ENCODE results near the gene MYO9A. TPM values are rescaled to one million over a fixed set of nuclear protein-coding genes. Genes with fewer than 3 reads are reported as not detected.

MYO9A gene
- total RNA-seq, 1 donor = 59.0 TPM

- TF ChIP-seq CTCF (IDR thresholded peaks at IDR 0.05; ENCODE audit: extremely low read depth, low read depth, low read length) = no peak
- no peak overlapping the region for H3K4me2 ChIP-seq (ENCODE audit: insufficient read depth, low read length)
- H3K4me1 ChIP-seq (ENCODE audit: insufficient read depth, low read length) = no peaks in the 10 kb centered on the region
- H3K79me2 ChIP-seq (ENCODE audit: insufficient read depth, low read length) = no peaks in the 10 kb centered on the region
- no peak for DNase-seq (ENCODE audit: insufficient read length, low spot score, missing footprints)
- H3K4me3 ChIP-seq (ENCODE audit: insufficient read depth, low read length) = no peak overlapping the region
- no peak overlapping the region for H2AFZ ChIP-seq (ENCODE audit: low read length)
- no peaks in the 10 kb centered on the region for H4K20me1 ChIP-seq (ENCODE audit: insufficient read depth, low read length)
- H3K27ac ChIP-seq (ENCODE audit: low read depth, low read length) = no peak overlapping the region
- H3K36me3 ChIP-seq (ENCODE audit: insufficient read depth, low read length) = peaks cover 36% of the 10 kb centered on the region
- no peaks in the 10 kb centered on the region for H3K27me3 ChIP-seq (ENCODE audit: insufficient read depth, low read length)
- no peaks in the 10 kb centered on the region for H3K9me3 ChIP-seq (ENCODE audit: low read depth, low read length)
These were observed 273.0 kb downstream of the MYO9A start for GRCh38 chr15:71844916-71845315.

GRCh38 chr15:71841563-71841962, 276.4 kb downstream of the MYO9A start:
- H3K36me3 ChIP-seq (ENCODE audit: insufficient read depth, low read length) = peaks cover 13% of the 10 kb centered on the region
- no peak overlapping the region for H3K27ac ChIP-seq (ENCODE audit: low read depth, low read length)
- no peaks in the 10 kb centered on the region for H4K20me1 ChIP-seq (ENCODE audit: insufficient read depth, low read length)
- no peaks in the 10 kb centered on the region for H3K9me3 ChIP-seq (ENCODE audit: low read depth, low read length)
- H2AFZ ChIP-seq (ENCODE audit: low read length) = no peak overlapping the region
- no peak overlapping the region for H3K4me2 ChIP-seq (ENCODE audit: insufficient read depth, low read length)
- H3K4me3 ChIP-seq (ENCODE audit: insufficient read depth, low read length) = no peak overlapping the region
- no peaks in the 10 kb centered on the region for H3K27me3 ChIP-seq (ENCODE audit: insufficient read depth, low read length)
- H3K79me2 ChIP-seq (ENCODE audit: insufficient read depth, low read length) = no peaks in the 10 kb centered on the region
- no peak for DNase-seq (ENCODE audit: insufficient read length, low spot score, missing footprints)
- H3K4me1 ChIP-seq (ENCODE audit: insufficient read depth, low read length) = no peaks in the 10 kb centered on the region
- TF ChIP-seq CTCF (IDR thresholded peaks at IDR 0.05; ENCODE audit: extremely low read depth, low read depth, low read length) = no peak

GRCh38 chr15:71830981-71831380, 287.0 kb downstream of the MYO9A start:
- Histone ChIP-seq H3K27me3 (ENCODE audit: insufficient read depth, low read length) (no peaks in the 10 kb centered on the region), H3K4me1 (ENCODE audit: insufficient read depth, low read length) (no peaks in the 10 kb centered on the region), H3K36me3 (ENCODE audit: insufficient read depth, low read length) (peaks cover 35% of the 10 kb centered on the region), H3K4me3 (ENCODE audit: insufficient read depth, low read length) (no peak overlapping the region), H4K20me1 (ENCODE audit: insufficient read depth, low read length) (no peaks in the 10 kb centered on the region), H3K9me3 (ENCODE audit: low read depth, low read length) (no peaks in the 10 kb centered on the region), H3K4me2 (ENCODE audit: insufficient read depth, low read length) (no peak overlapping the region), H2AFZ (ENCODE audit: low read length) (no peak overlapping the region), H3K79me2 (ENCODE audit: insufficient read depth, low read length) (no peaks in the 10 kb centered on the region), H3K27ac (ENCODE audit: low read depth, low read length) (no peak overlapping the region)
- no peak for TF ChIP-seq CTCF (IDR thresholded peaks at IDR 0.05; ENCODE audit: extremely low read depth, low read depth, low read length)
- no peak for DNase-seq (ENCODE audit: insufficient read length, low spot score, missing footprints)

GRCh38 chr15:71826196-71826595, 291.8 kb downstream of the MYO9A start:
- no peak overlapping the region for H3K4me3 ChIP-seq (ENCODE audit: insufficient read depth, low read length)
- H3K4me2 ChIP-seq (ENCODE audit: insufficient read depth, low read length) = no peak overlapping the region
- no peaks in the 10 kb centered on the region for H4K20me1 ChIP-seq (ENCODE audit: insufficient read depth, low read length)
- H2AFZ ChIP-seq (ENCODE audit: low read length) = no peak overlapping the region
- no peaks in the 10 kb centered on the region for H3K79me2 ChIP-seq (ENCODE audit: insufficient read depth, low read length)
- DNase-seq (ENCODE audit: insufficient read length, low spot score, missing footprints) = no peak
- TF ChIP-seq CTCF (IDR thresholded peaks at IDR 0.05; ENCODE audit: extremely low read depth, low read depth, low read length) = no peak
- H3K36me3 ChIP-seq (ENCODE audit: insufficient read depth, low read length) = peaks cover 67% of the 10 kb centered on the region
- no peaks in the 10 kb centered on the region for H3K4me1 ChIP-seq (ENCODE audit: insufficient read depth, low read length)
- no peak overlapping the region for H3K27ac ChIP-seq (ENCODE audit: low read depth, low read length)
- no peaks in the 10 kb centered on the region for H3K27me3 ChIP-seq (ENCODE audit: insufficient read depth, low read length)
- peaks cover 14% of the 10 kb centered on the region for H3K9me3 ChIP-seq (ENCODE audit: low read depth, low read length)
